Stimulated activated naive B cell treated with anti-CD40 and anti-IgM and Interleukin-4, amounts not matched to agents 10 μg/mL and 1 μg/mL and 100 μg/mL, for 72 hours (primary cell): ENCODE data around the gene FARS2.
"Not testable (repeated sequence)": the region's sequence is repeated elsewhere in the genome, so short reads cannot be mapped to it uniquely, and the experiment has no call there.

Source experiments
- ATAC-seq, 2 donors: fragments of 150-1000 bp; cut with Tn5 transposase; replicated peaks; 2 replicates each; pipeline ENCODE4 v1.10.0; 2021; ENCODE audit warnings: moderate library complexity in 1 of 2
- DNase-seq: peaks from one replicate; pipeline ENCODE4 v3.0.0; 2021
- H3K27ac Mint-ChIP-seq: one replicate; pipeline ENCODE4 v1.8.0; 2022; ENCODE audit warnings: mild to moderate bottlenecking, mixed read lengths
- H3K27me3 Mint-ChIP-seq, 2 donors: one replicate each; pipeline ENCODE4 v1.8.0; 2022; ENCODE audit warnings: mixed read lengths in 2 of 2
- H3K36me3 Mint-ChIP-seq, 2 donors: one replicate each; pipeline ENCODE4 v1.8.0; 2022; ENCODE audit warnings: mixed read lengths in 2 of 2, mild to moderate bottlenecking in 1 of 2
- H3K4me1 Mint-ChIP-seq, 2 donors: one replicate each; pipeline ENCODE4 v1.8.0; 2022; ENCODE audit warnings: mixed read lengths in 2 of 2, mild to moderate bottlenecking in 1 of 2
- H3K4me3 Mint-ChIP-seq, 2 donors: one replicate each; pipeline ENCODE4 v1.8.0; 2022; ENCODE audit warnings: mild to moderate bottlenecking in 2 of 2, mixed read lengths in 2 of 2, moderate library complexity in 1 of 2
- H3K9me3 Mint-ChIP-seq, 2 donors: one replicate each; pipeline ENCODE4 v1.8.0; 2022; ENCODE audit warnings: mixed read lengths in 2 of 2, mild to moderate bottlenecking in 1 of 2

The FARS2 gene

DNA sequence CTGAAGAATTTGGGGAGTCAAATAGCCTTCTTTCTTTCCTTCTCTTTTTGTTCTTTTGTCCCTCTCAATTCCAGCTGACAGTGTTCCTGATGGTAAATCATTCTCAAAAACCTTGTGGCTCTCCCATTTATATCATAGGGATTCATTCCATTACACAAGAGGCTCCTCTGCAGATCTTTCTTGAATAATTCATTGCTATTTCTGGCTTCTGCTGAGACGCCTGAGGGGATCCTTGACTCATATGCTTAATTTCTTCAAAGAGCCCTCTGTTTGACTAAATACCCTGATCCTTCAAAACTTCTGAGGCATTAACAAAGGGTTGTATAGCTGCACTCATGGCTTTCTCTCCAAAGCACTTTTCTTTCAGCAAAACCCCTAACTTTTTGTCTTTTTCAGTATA is 289.3 kb downstream of the FARS2 start:
- H3K9me3 Mint-ChIP-seq, result peaks cover 11 to 15% of the 10 kb centered on the region in 2 donors
- no peak for ATAC-seq
- no peak overlapping the region for H3K4me3 Mint-ChIP-seq
- no peak for DNase-seq
- H3K36me3 Mint-ChIP-seq, result peaks cover 48 to 52% of the 10 kb centered on the region in 2 donors
- peaks cover 6 to 7% of the 10 kb centered on the region in 2 donors for H3K4me1 Mint-ChIP-seq
- no peak overlapping the region for H3K27ac Mint-ChIP-seq
- no peaks in the 10 kb centered on the region for H3K27me3 Mint-ChIP-seq

DNA sequence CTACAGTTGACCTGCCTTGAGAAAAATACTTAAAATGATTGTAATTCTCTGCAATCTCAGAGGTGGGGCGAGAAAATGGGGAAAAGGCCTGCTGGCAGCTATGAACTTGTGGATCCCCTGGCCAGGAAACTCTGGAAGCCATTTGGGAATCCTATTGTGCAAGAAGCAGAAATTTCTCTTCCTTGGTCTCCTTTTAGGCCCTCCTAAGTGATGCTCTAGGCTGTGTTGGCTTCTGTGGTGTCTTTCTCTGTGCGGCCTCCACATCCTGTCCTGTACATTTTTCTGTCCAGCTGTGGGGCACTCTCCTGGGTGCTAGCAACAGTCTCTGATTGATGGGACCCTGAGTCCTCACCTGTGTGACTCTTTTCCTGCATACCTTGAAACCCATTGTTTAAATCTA is 290.9 kb downstream of the FARS2 start:
- ATAC-seq (no peak), DNase-seq (no peak)
- Mint-ChIP-seq H3K9me3 (peaks cover 11 to 15% of the 10 kb centered on the region in 2 donors), H3K27ac (no peak overlapping the region), H3K4me3 (no peak overlapping the region), H3K4me1 (peaks cover 6 to 7% of the 10 kb centered on the region in 2 donors), H3K36me3 (peaks cover 37 to 41% of the 10 kb centered on the region in 2 donors), H3K27me3 (no peaks in the 10 kb centered on the region)

DNA sequence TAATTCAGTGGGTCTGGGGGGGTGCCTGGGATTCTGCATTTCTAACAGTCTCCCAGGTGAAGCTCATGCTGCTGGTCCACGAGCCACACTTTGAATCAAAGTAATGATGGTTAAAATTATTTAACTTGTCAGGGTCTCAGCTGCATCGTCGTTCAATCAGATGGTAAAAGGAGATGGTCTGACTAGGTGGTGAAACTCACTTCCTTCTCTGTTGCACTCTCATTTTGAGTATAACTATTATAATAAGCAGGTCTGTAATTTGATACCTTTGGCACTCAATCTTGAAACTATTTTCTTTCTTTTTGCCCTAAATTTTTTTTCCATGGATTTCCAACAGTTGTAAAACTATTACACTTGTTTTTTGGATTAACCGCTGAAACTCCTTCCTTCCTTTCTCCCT is 292.5 kb downstream of the FARS2 start:
- ATAC-seq, result peak; percentile 33 to 55
- Mint-ChIP-seq H3K4me1 (peaks cover 6 to 7% of the 10 kb centered on the region in 2 donors), H3K27me3 (no peaks in the 10 kb centered on the region), H3K27ac (no peak overlapping the region), H3K4me3 (no peak overlapping the region), H3K9me3 (peaks cover 11 to 15% of the 10 kb centered on the region in 2 donors), H3K36me3 (peaks cover 29 to 33% of the 10 kb centered on the region in 2 donors)
- no peak for DNase-seq

DNA sequence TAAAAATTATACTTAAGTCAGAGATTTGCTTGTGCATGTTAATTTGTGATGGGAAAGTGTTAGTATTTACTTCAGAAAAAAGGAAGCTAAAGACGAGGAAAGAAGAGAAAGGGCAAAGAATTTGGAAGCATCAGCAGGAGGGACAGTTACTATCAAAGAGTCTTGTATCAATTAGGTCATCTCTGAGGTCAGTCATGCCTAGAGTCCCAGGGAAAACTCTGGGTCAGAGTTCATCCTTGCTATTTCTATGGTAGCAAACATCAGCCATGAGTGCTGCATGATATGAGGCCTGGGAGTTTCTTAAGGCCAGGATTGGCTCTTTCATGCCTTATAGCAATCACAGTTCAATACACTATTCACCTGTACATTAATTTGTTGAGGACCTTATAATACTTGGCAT is 292.9 kb downstream of the FARS2 start:
- no peak for ATAC-seq
- peaks cover 11 to 15% of the 10 kb centered on the region in 2 donors for H3K9me3 Mint-ChIP-seq
- no peak overlapping the region for H3K27ac Mint-ChIP-seq

DNA sequence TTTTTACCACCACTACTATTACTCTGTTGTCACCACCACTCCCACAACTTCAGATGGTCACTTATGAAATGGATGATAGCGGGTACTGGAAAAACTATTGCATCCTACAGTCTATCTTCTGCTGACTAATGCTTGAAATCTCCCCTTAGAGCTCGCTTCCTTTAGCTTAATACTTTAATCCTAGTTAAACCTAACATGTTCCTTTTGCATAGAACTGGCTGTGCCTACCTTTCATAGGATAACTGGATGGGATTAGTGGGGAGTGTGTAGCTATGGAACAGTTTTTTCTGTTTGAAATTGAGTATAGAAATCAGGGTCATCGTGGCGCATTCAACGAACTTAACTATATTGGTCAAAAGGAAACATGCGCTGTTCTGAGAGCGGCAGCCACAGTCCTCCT is 294.7 kb downstream of the FARS2 start:
- Mint-ChIP-seq H3K4me3 (no peak overlapping the region), H3K27ac (no peak overlapping the region), H3K27me3 (no peaks in the 10 kb centered on the region), H3K36me3 (peaks cover 13 to 16% of the 10 kb centered on the region in 2 donors), H3K9me3 (peaks cover 3 to 6% of the 10 kb centered on the region in 2 donors), H3K4me1 (peaks cover 6 to 7% of the 10 kb centered on the region in 2 donors)
- DNase-seq, result no peak
- ATAC-seq, result no peak

More for the DNA sequence above, 292.9 kb downstream of the FARS2 start:
- Mint-ChIP-seq H3K4me1 (peaks cover 6 to 7% of the 10 kb centered on the region in 2 donors), H3K36me3 (peaks cover 28 to 31% of the 10 kb centered on the region in 2 donors), H3K4me3 (no peak overlapping the region), H3K27me3 (no peaks in the 10 kb centered on the region)
- no peak for DNase-seq

DNA sequence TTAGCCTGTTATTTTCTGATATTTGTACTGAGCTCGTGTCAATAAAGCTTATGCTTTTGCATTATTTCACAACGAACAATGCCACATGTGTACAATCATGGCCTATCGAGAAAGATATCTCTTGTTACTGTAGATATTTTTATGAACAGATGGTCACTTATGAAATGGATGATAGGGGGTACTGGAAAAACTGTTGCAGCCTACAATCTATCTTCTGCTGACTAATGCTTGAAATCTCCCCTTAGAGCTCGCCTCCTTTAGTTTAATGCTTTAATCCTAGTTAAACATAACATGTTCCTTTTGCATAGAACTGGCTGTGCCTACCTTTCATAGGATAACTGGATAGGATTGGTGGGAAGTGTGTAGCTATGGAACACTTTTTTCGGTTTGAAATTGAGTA is 296.2 kb downstream of the FARS2 start:
- Mint-ChIP-seq H3K27ac (no peak overlapping the region), H3K36me3 (peaks cover 7% of the 10 kb centered on the region in 2 donors), H3K4me1 (peaks cover 6 to 7% of the 10 kb centered on the region in 2 donors), H3K9me3 (peaks cover 0 to 3% of the 10 kb centered on the region in 2 donors), H3K4me3 (no peak overlapping the region), H3K27me3 (no peaks in the 10 kb centered on the region)
- no peak for ATAC-seq
- no peak for DNase-seq

DNA sequence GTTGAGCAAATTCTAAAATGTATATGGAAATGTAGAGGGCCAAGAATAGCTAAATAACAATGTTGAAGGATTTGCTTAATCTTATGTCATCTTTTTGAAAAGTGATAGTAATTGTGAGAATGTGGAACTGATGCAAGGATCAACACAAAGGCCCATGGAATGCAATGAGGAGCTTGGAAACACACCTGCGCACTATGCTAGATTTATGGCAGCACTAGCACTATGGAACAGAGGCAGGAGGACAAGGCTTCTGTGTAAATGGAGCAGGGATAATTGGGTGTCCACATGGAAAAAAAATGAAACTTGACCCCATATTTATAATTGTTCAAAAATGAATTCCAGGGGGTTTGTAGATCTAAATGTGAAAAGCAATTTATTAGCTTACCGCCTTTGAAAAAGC is 298.3 kb downstream of the FARS2 start:
- peaks cover 12 to 15% of the 10 kb centered on the region in 2 donors for H3K36me3 Mint-ChIP-seq
- peaks cover 0 to 6% of the 10 kb centered on the region in 2 donors for H3K4me1 Mint-ChIP-seq
- no peaks in the 10 kb centered on the region for H3K27me3 Mint-ChIP-seq

DNA sequence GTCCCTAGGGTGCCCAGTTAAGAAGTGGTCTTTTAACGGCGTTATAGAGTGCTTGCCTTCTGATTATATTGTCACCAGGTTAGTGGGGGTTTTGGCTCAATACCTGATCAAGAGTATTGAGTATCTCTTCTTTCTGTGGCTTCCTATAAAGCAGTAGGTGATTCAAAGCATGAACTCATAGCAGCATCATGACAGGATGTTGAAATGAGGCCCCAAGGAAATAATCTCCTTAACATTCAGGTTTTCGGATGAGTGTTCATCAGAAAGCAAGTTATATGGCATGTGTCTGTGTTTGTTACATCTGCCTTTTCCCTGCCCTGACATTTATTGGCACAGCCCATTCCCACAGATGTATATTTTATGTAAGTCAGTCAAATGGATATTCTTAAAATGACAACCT is 301.0 kb downstream of the FARS2 start:
- Mint-ChIP-seq H3K9me3 (peaks cover 0 to 5% of the 10 kb centered on the region in 2 donors), H3K27me3 (no peaks in the 10 kb centered on the region), H3K27ac (no peak overlapping the region), H3K36me3 (peaks cover 8 to 9% of the 10 kb centered on the region in 2 donors), H3K4me1 (peaks cover 7 to 9% of the 10 kb centered on the region in 2 donors), H3K4me3 (no peak overlapping the region)
- DNase-seq (no peak), ATAC-seq (no peak)

More for the DNA sequence above, 298.3 kb downstream of the FARS2 start:
- DNase-seq (no peak), ATAC-seq (no peak)
- Mint-ChIP-seq H3K27ac (no peak overlapping the region), H3K4me3 (no peak overlapping the region), H3K9me3 (peaks cover 0 to 6% of the 10 kb centered on the region in 2 donors)

DNA sequence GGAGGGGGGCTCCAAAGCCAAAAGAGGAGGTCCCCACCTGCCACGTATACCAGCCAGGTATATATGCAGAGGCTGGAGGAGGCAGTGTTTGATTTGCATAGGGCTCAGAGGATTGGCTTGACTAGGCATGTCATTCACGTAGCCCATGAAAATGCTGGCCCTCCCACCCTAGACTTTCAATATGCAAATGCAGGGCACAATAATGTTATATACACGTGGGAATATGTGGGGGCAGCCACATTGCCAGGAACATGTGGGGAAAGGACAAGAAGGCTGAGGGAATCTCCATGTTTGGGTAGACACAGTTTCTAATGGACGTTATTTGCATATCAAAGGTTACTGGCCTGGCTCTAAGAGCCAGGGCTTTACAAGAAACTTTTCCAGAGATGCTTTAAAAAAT is 301.8 kb downstream of the FARS2 start:
- peaks cover 0 to 5% of the 10 kb centered on the region in 2 donors for H3K9me3 Mint-ChIP-seq
- no peaks in the 10 kb centered on the region for H3K27me3 Mint-ChIP-seq
- H3K4me1 Mint-ChIP-seq, result peaks cover 7 to 12% of the 10 kb centered on the region in 2 donors
- ATAC-seq (no peak), DNase-seq (no peak)
- no peak overlapping the region for H3K4me3 Mint-ChIP-seq
- H3K36me3 Mint-ChIP-seq, result peaks cover 8 to 12% of the 10 kb centered on the region in 2 donors
- H3K27ac Mint-ChIP-seq, result peak overlapping the region; percentile 9

DNA sequence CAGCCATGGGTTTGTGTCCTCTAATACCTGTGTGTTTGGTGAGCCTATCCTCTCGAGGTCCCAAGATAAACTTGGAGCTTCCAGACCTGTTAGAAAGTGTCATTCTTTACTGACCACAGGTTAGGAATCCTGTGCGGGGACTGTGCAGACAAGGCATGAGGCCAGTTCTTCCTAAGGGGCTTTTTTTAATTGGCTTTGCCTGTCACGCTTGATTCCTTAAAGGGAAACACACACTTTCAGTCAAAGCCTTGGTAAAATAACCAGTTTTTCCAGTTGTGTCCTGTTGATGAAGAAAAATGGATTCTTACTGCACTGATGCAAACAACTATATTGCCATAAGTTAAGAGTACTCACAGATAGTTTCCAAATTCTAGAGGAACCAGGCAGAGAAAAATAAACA is 303.4 kb downstream of the FARS2 start:
- peaks cover 8 to 26% of the 10 kb centered on the region in 2 donors for H3K36me3 Mint-ChIP-seq
- peaks cover 11 to 23% of the 10 kb centered on the region in 2 donors for H3K4me1 Mint-ChIP-seq
- H3K9me3 Mint-ChIP-seq, ATAC-seq, H3K27me3 Mint-ChIP-seq, H3K27ac Mint-ChIP-seq, H3K4me3 Mint-ChIP-seq, DNase-seq: not testable (repeated sequence)

DNA sequence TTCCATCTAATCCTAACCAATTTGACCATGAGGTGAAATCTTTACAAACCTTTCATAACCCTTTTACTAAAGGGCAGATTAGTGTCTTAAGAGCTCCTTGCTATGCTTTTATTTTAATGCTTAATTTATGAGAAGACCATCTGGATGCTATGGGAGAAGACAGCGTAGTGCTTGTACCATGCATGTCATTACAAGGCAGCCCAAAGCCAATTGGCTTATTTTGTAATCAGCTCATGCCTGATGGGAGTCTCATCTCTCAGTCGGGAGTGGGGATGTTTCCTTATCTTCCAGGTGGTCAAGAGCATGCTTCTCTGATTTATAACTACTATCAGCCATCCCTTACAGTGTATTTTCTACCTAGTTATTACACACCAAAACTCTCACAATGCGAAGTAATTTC is 304.7 kb downstream of the FARS2 start:
- Mint-ChIP-seq H3K9me3 (peaks cover 5 to 6% of the 10 kb centered on the region in 2 donors), H3K27me3 (no peaks in the 10 kb centered on the region), H3K4me3 (no peak overlapping the region), H3K27ac (peak overlapping the region; percentile 65), H3K36me3 (peaks cover 8 to 26% of the 10 kb centered on the region in 2 donors), H3K4me1 (peaks cover 11 to 23% of the 10 kb centered on the region in 2 donors)
- DNase-seq, result no peak
- ATAC-seq, result no peak

DNA sequence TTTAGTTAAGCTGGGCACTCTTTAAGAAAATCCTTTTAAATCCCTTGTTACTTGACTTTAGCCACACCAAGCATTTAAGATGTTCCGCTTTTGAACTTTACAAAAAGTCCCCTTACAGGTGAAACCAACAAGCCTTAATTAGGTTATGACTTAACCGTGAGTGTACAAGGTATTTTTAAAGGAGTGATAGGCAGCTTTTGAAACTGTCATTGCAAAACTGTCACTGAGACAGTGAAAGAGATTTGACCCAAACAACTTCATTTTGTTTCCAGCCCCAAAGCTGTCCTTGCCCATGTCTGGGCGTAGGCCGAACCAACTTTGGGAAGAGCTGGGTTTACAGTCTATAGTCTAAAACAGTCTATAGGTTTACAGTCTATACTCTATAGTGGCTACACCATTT is 305.4 kb downstream of the FARS2 start:
- Mint-ChIP-seq H3K27me3 (no peaks in the 10 kb centered on the region), H3K36me3 (peaks cover 12 to 30% of the 10 kb centered on the region in 2 donors), H3K4me3 (no peak overlapping the region), H3K4me1 (peaks cover 11 to 24% of the 10 kb centered on the region in 2 donors), H3K27ac (peak overlapping the region; percentile 65), H3K9me3 (peaks cover 6 to 8% of the 10 kb centered on the region in 2 donors)
- ATAC-seq, result peak in 1 of 2 donors; percentile 43
- DNase-seq, result no peak

DNA sequence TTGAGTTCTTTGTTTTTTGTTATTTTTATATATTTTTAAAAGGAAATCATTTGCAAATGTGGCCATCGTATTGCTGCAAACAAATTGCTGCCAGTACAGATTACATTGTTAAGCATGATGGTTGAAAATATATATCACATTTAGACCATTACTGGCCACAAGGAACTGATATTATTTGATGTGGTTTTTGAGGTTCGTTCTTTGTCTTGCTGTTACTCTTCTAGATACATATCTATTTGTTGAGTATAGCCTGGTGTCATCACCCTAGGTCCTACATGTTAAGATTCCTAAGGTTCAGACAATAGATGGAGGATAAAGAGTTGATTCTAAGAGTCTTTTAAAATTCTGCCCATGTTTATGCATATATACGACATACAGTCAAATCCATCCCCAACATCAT is 306.0 kb downstream of the FARS2 start:
- DNase-seq (no peak), ATAC-seq (no peak)
- Mint-ChIP-seq H3K27me3 (no peaks in the 10 kb centered on the region), H3K9me3 (peaks cover 6 to 10% of the 10 kb centered on the region in 2 donors), H3K4me1 (peaks cover 11 to 23% of the 10 kb centered on the region in 2 donors), H3K36me3 (peaks cover 13 to 36% of the 10 kb centered on the region in 2 donors), H3K27ac (no peak overlapping the region), H3K4me3 (no peak overlapping the region)

DNA sequence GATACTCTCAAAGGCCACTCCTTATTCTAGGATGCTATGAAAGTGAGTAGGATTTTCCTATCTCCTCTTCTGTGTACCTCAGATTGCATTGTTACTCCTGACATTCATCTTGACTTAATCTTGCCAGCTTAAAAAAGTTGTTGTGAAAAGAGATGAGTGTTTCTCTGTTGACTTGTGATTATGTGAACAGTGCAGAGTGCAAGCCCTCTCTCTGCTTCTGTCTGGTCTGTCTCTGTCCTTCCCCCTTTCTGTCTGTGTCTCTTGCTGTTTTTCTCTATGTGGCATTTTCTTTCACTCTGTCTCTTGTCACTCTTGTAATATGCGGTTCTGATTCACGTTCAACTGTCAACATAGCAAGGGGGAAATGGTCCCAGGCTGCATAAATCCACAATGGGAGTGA is 306.6 kb downstream of the FARS2 start:
- no peak for DNase-seq
- Mint-ChIP-seq H3K4me3 (no peak overlapping the region), H3K27me3 (no peaks in the 10 kb centered on the region), H3K27ac (no peak overlapping the region), H3K4me1 (peaks cover 11 to 23% of the 10 kb centered on the region in 2 donors), H3K9me3 (peaks cover 6 to 10% of the 10 kb centered on the region in 2 donors), H3K36me3 (peaks cover 11 to 38% of the 10 kb centered on the region in 2 donors)
- no peak for ATAC-seq

DNA sequence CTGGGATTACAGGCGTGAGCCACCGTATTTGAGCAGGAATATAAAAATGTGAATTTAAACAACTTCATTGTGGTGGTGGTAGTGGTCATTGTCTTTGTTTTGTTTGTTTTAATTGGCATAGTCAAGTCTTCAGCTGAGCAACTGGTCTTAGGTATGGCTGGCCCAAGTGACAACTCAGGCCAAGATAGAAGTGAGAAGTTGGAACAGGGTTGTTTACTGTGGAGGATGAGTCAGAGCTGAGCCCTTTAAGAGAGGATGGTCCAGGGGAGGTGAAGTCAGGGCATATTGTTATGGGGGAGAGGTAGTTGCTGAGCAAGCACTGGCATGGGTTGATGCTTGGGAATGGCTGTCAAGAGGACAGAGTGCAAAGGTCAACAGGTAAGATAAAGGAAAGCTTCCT is 308.2 kb downstream of the FARS2 start:
- H3K4me3 Mint-ChIP-seq, result no peak overlapping the region
- no peak overlapping the region for H3K27ac Mint-ChIP-seq
- H3K4me1 Mint-ChIP-seq, result peaks cover 11 to 19% of the 10 kb centered on the region in 2 donors
- no peaks in the 10 kb centered on the region for H3K27me3 Mint-ChIP-seq
- peaks cover 3 to 10% of the 10 kb centered on the region in 2 donors for H3K9me3 Mint-ChIP-seq
- ATAC-seq (no peak), DNase-seq (no peak)
- peaks cover 5 to 39% of the 10 kb centered on the region in 2 donors for H3K36me3 Mint-ChIP-seq
